GM10266 (cell line): ENCODE data around the gene SAXO1.
"Not testable (repeated sequence)": the region's sequence is repeated elsewhere in the genome, so short reads cannot be mapped to it uniquely, and the experiment has no call there.

Source experiments
- DNase-seq: peaks from one replicate; pipeline ENCODE4 v3.0.0; 2012; ENCODE audit errors: extremely low spot score
- CTCF ChIP-seq: IDR thresholded peaks from 2 replicates; pipeline ENCODE4 v1.5.1; 2012; ENCODE audit warnings: mild to moderate bottlenecking, low read depth; ENCODE audit not compliant: control insufficient read depth, insufficient read depth; ENCODE audit errors: missing control alignments

Gene SAXO1

GRCh38 chr9:18941060-18941740, 91.8 kb downstream of the SAXO1 start:
- TF ChIP-seq CTCF = no peak
- DNase-seq = no peak

DNA sequence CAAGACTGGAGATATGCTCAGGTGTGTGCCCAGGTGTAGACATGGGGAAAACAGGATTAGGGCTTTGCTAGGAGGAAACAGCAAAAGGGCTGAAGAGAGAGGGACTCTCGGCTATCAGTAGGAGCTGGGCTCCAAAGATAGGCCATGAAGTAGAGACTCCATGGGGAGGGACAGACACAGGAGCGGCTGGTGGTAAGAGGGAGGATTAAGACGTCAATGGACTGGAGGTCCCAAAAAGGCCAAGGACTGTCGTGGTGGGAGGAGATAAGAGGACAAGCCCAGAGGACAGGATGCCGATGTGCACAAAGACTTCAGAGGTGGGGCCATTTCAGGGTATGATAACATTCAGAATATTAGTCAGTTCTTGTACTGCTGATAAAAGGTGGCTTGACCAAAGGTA, 93.1 kb downstream of the SAXO1 start:
- no peak for TF ChIP-seq CTCF
- no peak for DNase-seq

DNA sequence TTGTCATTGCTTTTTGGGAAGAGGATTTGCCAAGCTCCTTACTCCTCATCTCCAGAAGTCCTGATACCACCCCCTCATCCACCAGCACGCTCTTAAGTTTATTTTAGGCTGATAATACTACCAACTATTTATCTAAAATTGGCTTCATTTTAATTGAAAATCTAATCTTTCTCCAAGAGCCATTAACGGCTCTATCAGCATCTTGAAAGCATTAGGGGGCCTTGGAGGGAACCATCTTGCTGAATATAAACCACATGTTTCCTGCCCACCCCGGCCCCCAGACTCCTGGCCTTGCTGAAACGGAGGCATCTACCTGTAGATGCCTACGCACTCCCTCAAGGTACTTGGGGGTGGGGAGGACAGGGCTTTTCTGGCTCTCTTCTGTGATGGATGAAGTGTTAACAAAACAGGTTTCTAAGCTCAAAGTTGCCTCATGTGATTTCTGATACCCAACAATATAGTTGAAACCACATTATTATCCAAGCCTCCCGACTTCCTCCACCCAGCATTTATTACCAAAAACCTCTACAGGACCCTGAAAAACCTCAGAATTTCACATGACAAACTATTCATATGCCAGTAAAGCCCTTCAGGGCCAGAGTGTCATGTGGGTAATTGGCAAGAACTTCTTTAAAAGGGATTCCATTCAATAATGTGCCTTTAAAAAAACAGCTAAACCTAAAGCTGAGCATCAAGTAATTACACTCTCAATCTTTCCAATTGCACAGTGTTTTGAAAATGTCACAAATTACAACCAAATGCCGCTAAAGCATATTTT, 96.7 kb downstream of the SAXO1 start:
- no peak for TF ChIP-seq CTCF

GRCh38 chr9:18935541-18935940, 97.5 kb downstream of the SAXO1 start:
- TF ChIP-seq CTCF = no peak
- no peak for DNase-seq

More for the DNA sequence above, 96.7 kb downstream of the SAXO1 start:
- no peak for DNase-seq

DNA sequence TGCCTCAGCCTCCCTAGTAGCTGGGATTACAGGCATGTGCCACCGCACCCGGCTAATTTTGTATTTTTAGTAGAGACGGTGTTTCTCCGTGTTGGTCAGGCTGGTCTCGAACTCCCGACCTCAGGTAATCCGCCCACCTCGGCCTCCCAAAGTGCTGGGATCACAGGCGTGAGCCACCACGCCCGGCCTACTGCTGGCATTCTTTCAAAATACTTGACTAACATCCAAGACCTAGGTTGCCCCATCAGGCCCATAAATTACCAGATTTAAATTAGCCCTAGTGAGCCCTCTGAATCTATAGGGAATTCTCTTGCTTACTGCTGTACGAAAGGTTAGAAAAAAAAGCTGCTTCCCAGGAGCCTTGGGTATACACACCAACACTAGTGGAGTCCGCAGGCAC, 102.4 kb downstream of the SAXO1 start:
- DNase-seq = not testable (repeated sequence)

GRCh38 chr9:18928711-18929110, 104.3 kb downstream of the SAXO1 start:
- TF ChIP-seq CTCF = no peak
- no peak for DNase-seq

- no peak for TF ChIP-seq CTCF
- DNase-seq = no peak
These were observed 106.5 kb downstream of the SAXO1 start for GRCh38 chr9:18926513-18926912.
